ENCODE results near the gene PTPRD.
"Not testable (repeated sequence)": the region's sequence is repeated elsewhere in the genome, so short reads cannot be mapped to it uniquely, and the experiment has no call there.

PTPRD gene

GRCh38 chr9:10523164-10523563 lies 89.6 kb downstream of the PTPRD start:
- no peak for TF ChIP-seq CTCF (IDR thresholded peaks at IDR 0.05; ENCODE audit: insufficient read depth, low read depth, low read length, missing control alignments)
- DNase-seq (ENCODE audit: low read depth) = no peak
- H3K4me3 ChIP-seq (ENCODE audit: low read depth, low read length) = no peak overlapping the region

GRCh38 chr9:10512144-10512543 lies 100.7 kb downstream of the PTPRD start:
- DNase-seq (ENCODE audit: low read depth) = no peak
- TF ChIP-seq CTCF (IDR thresholded peaks at IDR 0.05; ENCODE audit: insufficient read depth, low read depth, low read length, missing control alignments) = no peak
- H3K4me3 ChIP-seq (ENCODE audit: low read depth, low read length) = no peak overlapping the region

- DNase-seq (ENCODE audit: low read depth) = no peak
- no peak overlapping the region for H3K4me3 ChIP-seq (ENCODE audit: low read depth, low read length)
- TF ChIP-seq CTCF (IDR thresholded peaks at IDR 0.05; ENCODE audit: insufficient read depth, low read depth, low read length, missing control alignments) = no peak
Measured at GRCh38 chr9:10488937-10489336, 123.9 kb downstream of the PTPRD start.

GRCh38 chr9:10479172-10479571 lies 133.6 kb downstream of the PTPRD start:
- H3K4me3 ChIP-seq (ENCODE audit: low read depth, low read length) = no peak overlapping the region
- no peak for DNase-seq (ENCODE audit: low read depth)
- peak; percentile 18 for TF ChIP-seq CTCF (IDR thresholded peaks at IDR 0.05; ENCODE audit: insufficient read depth, low read depth, low read length, missing control alignments)

GRCh38 chr9:10449201-10449617 lies 163.6 kb downstream of the PTPRD start:
- not testable (repeated sequence) for DNase-seq (ENCODE audit: low read depth); H3K4me3 ChIP-seq (ENCODE audit: low read depth, low read length)

GRCh38 chr9:10447036-10447435 lies 165.8 kb downstream of the PTPRD start:
- no peak for TF ChIP-seq CTCF (IDR thresholded peaks at IDR 0.05; ENCODE audit: insufficient read depth, low read depth, low read length, missing control alignments)
- no peak overlapping the region for H3K4me3 ChIP-seq (ENCODE audit: low read depth, low read length)

GRCh38 chr9:10443868-10444204 lies 169.0 kb downstream of the PTPRD start:
- no peak for TF ChIP-seq CTCF (IDR thresholded peaks at IDR 0.05; ENCODE audit: insufficient read depth, low read depth, low read length, missing control alignments)
- DNase-seq (ENCODE audit: low read depth) = no peak
- H3K4me3 ChIP-seq (ENCODE audit: low read depth, low read length) = no peak overlapping the region

More at GRCh38 chr9:10447036-10447435, 165.8 kb downstream of the PTPRD start:
- no peak for DNase-seq (ENCODE audit: low read depth)
